HT-29 (cell line): ENCODE measurements around the gene CCT5. TPM values are rescaled to one million over a fixed set of nuclear protein-coding genes. Genes with fewer than 3 reads are reported as not detected.
A peak's percentile ranks its signal among the peaks of the same experiment; 100 is the strongest.
"Not testable (repeated sequence)": the region's sequence is repeated elsewhere in the genome, so short reads cannot be mapped to it uniquely, and the experiment has no call there.

Source experiments
- DNase-seq: peaks from one replicate; pipeline ENCODE4 v3.0.0-alpha.2; 2015; ENCODE audit warnings: low spot score
- small RNA-seq: library from RNA; depleted of rRNA; stranded (forward); fragments of <200 nt; gene quantifications from one replicate; pipeline ENCODE3, GENCODE V24; 2014
- total RNA-seq: library from RNA; depleted of rRNA; stranded (reverse); fragments of >200 nt; shearing (Covaris generic); gene quantifications from 2 replicates; pipeline ENCODE4 v1.2.3, GENCODE V29; 2014; rRNA removed

The CCT5 gene
- total RNA-seq, 1 experiment from 2014 or later: 594 TPM

DNA sequence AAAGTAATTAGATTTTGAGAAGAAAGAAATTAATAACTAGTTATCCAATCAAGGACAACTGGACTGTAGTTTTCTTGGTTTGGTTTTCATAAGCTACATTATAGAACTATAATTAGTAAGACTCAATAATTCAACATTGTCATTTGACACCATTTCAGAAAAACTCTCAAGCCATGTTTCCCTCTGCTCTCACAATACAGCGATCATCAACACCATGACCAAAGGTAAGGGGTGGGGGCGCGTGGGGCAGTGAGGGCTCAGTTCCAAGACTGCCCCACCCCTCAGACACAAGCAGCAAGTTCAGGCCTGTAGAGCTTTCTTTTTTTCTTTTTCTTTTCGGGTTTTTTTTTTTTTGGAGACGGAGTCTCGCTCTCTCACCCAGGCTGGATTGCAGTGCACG lies 51.2 kb downstream of the CCT5 start:
- DNase-seq: peak; percentile 52

- peak; percentile 93 for DNase-seq
Measured at GRCh38 chr5:10301842-10302610, 51.9 kb downstream of the CCT5 start.

GRCh38 chr5:10303201-10303600 lies 53.1 kb downstream of the CCT5 start:
- no peak for DNase-seq

DNA sequence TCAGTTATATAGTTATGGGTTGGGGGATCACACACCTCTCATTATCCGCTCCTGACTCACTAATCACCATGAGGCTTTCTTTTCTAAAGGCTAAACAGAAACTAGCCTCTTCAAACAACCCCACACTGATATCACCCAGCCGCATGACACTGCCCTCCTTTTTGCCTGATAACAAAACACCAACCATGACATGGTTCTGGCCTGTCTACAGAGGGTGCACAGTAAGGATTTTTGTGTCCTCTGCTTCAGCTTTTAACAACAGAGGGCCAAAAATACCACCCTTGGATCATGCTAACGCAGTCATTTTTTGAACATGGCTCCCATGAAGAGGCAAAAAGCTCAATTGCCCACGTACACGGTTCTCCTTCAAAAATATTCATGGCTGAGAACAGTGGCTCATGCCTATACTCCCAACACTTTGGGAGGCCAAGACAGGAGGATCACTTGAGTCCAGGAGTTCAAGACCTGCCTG lies 53.7 kb downstream of the CCT5 start:
- no peak for DNase-seq

GRCh38 chr5:10304932-10305331 lies 54.9 kb downstream of the CCT5 start:
- peak; percentile 62 for DNase-seq

GRCh38 chr5:10306114-10306513 lies 56.0 kb downstream of the CCT5 start:
- DNase-seq: no peak

- no peak for DNase-seq
Measured at GRCh38 chr5:10306806-10307205, 56.7 kb downstream of the CCT5 start.

DNA sequence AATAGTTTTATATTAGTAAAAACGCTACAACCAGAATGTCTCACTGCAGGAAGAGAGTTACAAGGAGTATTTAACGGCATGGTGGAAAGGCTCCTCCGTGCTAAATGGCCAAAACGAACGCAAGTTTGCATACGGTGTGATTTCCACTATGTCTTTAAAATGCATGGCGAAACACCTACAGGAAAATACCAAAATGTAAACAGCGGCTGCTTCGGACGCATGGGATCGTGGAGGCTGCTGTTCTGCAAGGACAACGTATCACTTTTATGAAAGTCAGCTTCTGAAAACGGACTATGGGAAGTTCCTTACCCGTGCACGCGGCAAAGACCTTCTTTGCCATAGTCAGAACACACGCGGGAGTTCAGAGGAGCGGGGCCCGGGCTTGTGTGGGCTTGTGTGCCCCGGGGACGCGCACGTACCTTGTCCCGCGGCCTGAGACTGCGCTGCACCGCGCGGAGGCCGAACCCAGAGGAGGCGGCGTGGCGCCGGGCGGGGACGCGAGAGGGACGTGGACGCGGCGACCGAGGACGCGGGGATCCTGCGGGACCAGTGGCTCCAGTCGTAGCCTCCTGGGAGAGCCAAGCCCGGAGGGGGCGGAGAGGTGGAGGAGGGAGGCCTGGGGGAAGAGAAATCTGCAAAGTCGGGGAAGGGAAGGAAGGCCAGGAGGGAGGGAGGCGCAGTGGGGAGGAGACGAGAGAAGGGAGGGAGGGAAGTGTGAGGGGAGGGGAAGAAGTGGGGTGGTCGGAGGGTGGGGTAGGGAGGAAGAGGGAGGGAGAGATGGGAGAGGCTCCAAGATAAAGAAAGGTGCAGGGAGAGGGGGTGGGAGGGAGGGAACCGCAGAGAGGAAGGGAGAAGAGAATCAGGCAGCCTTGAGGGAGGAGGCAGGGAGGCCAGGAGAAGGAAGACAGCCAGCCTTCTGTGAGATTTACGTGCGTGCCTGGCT lies 57.4 kb downstream of the CCT5 start, which contains the start of gene CMBL:
Gene CMBL (minus strand): TSS at position 697 of the 943 bp plus-strand sequence. CDS start 17,140 bp downstream, outside the sequence.
- DNase-seq: peak; percentile 75

GRCh38 chr5:10308844-10309243 lies 58.8 kb downstream of the CCT5 start:
- no peak for DNase-seq

- DNase-seq: peak; percentile 63
Measured at GRCh38 chr5:10310066-10310779, 60.1 kb downstream of the CCT5 start.

GRCh38 chr5:10310835-10311570 lies 60.9 kb downstream of the CCT5 start:
- not testable (repeated sequence) for DNase-seq

GRCh38 chr5:10311595-10312425 lies 61.7 kb downstream of the CCT5 start:
- DNase-seq: no peak

DNA sequence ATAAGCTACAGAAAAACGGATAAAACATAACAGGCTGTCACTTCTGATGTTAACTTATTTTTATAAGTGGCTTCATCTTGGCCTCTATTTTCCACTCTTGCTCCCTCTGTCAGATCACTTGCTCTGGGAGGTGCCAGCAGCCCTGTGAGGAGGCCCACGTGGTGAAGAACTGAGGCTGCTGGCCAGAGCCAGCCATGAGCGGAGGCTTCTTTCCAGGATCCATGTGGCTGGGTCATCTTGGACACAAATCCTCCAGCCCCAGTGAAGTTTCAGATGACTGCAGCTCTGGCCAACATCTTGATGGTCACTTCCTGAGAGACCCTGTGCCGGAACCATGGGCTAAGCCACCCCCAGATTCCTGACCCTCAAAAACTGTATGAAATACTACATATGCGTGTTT lies 65.1 kb downstream of the CCT5 start:
- no peak for DNase-seq

Small RNA genes lying within 50 kb of the gene (small RNA-seq; reads per million reads assigned to genes)
- gene RF00019: not detected

Other genes starting within 250 kb of the CCT5 start
- 20.4 and 24.0 TPM in 2 replicates for gene ATPSCKMT, start 392 bp upstream of the CCT5 start, total RNA-seq
- 8.7 and 12.9 TPM in 2 replicates for gene CMBL, start 57.6 kb downstream of the CCT5 start, total RNA-seq
- gene MARCHF6, start 103.4 kb downstream of the CCT5 start, total RNA-seq: 83.0 and 107 TPM in 2 replicates
- gene ROPN1L, start 191.6 kb downstream of the CCT5 start, total RNA-seq: not detected in 2 replicates